ENCODE data around the gene GID4. TPM values are rescaled to one million over a fixed set of nuclear protein-coding genes. Genes with fewer than 3 reads are reported as not detected.

GID4 gene
- polyA plus RNA-seq, 3 donors, result 4.8 to 7.9 (median 5.9) TPM

DNA sequence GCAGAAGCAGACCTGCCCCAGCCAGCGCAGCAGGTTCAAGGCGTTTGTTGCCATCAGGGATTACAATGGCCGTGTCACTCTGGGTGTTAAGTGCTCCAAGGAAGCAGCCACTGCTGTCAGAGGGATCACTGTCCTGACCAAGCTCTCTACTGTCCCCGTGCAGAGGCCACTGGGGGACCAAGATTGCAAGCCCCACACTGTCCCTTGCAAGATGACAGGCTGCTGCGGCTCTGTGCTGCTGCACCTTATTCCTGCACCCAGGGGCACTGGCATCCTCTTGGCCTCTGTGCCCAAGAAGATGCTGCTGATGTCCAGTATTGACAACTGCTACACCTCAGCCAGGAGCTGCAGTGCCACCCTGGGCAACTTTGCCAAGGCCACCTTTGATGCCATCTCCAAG lies 27.9 kb upstream of the GID4 start:
- WGBS, 3 donors, result 93 to 97% (median 96%) methylated on average over 5 of the region's 5 CpGs
- H3K27ac ChIP-seq (ENCODE audit: low read depth, low read length), result no peak overlapping the region

DNA sequence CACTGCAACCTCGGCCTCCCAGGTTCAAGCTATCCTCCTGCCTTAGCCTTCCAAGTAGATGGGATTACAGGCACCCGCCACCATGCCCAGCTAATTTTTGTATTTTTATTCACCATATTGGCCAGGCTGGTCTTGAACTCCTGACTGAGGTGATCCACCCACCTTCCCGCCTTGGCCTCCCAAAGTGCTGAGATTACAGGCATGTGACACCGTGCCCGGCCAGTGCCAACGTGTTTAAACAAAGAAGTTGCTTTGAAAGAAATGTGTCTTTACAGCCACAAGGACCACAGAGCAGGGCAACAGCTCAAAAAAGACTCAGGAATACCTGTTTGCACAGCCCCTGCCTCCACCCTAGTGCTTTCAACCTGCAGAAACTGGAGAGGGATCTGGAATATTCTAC lies 25.2 kb upstream of the GID4 start:
- no peak overlapping the region for H3K27ac ChIP-seq (ENCODE audit: low read depth, low read length)
- 96 to 98% (median 96%) methylated on average over 6 of the region's 6 CpGs for WGBS, 3 donors

DNA sequence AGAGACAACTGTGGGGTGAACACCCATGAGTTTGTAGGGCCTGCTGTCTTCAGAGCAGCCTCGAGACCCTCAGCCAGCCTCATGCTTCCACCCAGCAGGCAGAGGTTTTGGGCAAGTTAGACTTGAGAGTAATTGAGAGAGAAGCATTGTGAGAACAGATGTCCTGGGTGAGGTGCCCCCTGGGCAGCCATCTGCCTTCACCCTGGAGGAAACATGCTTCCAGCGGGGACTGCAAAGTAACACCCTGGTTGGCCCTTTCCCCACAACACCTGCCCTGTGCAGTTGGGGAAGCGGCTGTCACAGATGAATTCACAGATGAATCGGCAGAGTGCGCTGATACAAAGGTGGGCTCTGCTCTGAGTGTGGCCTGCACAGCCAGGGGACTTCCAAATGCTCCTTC lies 23.6 kb upstream of the GID4 start:
- WGBS, 3 donors, result 96 to 98% (median 98%) methylated on average over 5 of the region's 5 CpGs
- no peak overlapping the region for H3K27ac ChIP-seq (ENCODE audit: low read depth, low read length)

DNA sequence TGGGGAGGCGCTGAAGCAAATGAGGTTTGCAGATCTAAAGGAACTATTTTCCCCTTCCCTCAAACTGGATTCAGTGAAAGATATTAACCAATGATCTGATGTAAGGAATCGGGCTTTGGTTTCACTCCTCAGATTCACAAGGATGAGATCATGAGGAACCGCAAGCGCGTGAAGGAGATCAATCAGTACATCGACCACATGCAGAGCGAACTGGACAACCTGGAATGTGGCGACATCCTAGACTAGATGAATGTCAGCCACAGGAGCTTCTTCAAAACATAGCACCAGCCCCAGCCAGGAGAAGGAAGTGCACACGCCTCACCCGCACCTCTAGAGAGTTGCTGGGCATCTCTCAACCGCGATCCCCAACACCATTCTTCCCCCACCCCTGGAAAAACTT lies 22.8 kb upstream of the GID4 start:
- WGBS, 3 donors, result 94 to 97% (median 96%) methylated on average over 12 of the region's 12 CpGs
- H3K27ac ChIP-seq (ENCODE audit: low read depth, low read length), result no peak overlapping the region

DNA sequence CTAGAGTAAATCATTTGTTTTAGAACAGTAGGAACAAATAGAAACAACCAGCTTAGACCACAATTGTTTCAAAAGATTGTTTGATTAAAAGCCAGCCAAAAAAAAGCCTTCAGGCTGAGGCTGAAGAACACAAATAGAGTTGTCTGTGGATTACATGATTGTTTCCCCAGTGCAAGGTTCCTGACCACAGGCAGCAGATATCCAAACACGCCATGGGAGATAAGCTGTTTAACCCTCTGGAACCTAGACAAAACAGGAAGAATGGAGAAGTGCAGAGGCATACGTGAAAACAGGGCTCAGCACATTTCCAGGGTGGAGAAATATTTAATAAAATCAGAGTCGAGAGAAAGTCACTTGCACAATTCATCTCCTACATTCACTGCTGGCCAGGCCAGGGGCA lies 21.2 kb upstream of the GID4 start:
- H3K27ac ChIP-seq (ENCODE audit: low read depth, low read length), result no peak overlapping the region
- 30 to 68% (median 64%) methylated on average over 3 of the region's 3 CpGs for WGBS, 3 donors

DNA sequence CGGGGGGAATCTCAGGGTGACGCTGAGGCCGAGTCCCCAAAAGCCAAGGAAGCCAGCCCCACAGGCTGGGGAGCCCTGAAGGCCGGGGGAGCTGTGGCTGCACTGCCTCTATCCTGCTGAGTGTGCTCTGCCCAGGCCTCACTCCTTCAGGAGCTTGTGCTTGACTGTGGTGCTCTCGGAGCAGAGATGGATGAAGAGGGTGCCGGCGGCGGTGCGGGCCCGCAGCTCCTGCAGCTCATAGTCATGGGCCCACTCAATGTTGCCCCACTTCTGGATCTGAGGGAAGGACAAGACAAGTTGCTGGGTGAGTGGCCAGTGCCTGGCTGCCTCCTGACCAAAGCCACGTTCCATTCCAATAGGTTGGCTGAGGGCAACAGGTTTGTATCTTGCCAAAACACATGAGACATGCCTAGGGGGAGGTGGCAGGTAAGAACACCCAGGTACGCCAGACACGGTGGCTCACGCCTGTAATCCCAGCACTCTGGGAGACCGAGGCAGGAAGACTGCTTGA lies 20.7 kb upstream of the GID4 start:
- no peak overlapping the region for H3K27ac ChIP-seq (ENCODE audit: low read depth, low read length)
- WGBS, 3 donors, result 92 to 94% (median 94%) methylated on average over 15 of the region's 15 CpGs

DNA sequence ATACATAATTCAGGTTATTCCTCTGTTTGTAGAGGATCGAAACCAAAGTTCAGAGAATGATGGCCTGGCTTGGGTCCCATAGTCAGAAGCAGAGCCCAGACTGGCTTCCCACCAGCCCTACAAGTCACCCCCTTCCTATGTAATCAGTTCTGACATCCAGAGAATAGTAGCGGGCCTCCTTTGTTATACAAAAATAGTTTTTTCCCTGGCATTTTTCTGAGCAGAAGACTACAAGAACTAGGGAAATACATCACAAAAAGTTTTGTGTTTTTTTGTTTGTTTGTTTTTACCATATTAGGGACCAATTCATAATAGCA lies 19.4 kb upstream of the GID4 start:
- no peak overlapping the region for H3K27ac ChIP-seq (ENCODE audit: low read depth, low read length)
- 76 to 90% (median 90%) methylated on average over 2 of the region's 2 CpGs for whole genome bisulfite sequencing, 3 donors

DNA sequence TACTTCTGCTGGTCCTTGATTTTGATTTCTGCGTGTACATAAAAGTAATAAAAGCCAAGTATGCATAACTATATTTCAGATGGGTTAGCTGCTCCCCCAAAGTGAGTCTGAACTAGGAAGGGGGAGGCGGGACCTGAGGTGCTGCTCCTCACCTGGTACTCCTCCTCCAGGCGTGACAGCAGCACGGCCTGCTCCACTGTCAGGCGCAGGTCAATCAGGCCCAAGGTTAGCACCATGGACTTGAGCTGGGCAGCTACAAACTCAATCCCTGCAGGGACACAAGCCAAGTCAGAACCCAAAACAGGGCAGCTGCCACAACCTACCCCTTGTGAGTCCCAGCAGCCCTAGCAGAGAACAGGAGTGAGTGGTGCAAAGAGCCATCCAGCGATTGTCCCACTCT lies 18.2 kb upstream of the GID4 start:
- WGBS, 3 donors, result 96 to 98% (median 97%) methylated on average over 6 of the region's 6 CpGs

DNA sequence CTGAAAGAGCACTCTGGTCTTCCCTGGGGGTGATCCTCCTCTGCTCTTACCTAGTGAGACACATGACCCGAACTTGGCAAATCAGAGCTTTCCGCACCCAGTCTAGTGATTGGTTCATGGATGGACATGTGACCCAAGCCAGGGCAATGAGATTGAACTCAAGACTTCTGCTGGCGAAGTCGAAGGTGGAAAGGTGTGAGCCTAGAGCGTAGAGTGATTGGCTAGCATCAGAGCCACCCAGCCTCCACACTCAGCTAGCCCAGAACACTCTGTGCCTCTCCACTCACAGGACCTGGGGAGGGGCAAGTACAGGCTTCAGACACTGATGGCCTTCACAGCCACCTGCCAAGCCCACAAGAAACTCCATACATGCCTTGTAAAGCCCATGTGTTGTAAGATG lies 17.8 kb upstream of the GID4 start:
- 95 to 96% (median 96%) methylated on average over 5 of the region's 5 CpGs for WGBS, 3 donors
- no peak overlapping the region for H3K27ac ChIP-seq (ENCODE audit: low read depth, low read length)

More for the DNA sequence above, 18.2 kb upstream of the GID4 start:
- H3K27ac ChIP-seq (ENCODE audit: low read depth, low read length), result no peak overlapping the region

DNA sequence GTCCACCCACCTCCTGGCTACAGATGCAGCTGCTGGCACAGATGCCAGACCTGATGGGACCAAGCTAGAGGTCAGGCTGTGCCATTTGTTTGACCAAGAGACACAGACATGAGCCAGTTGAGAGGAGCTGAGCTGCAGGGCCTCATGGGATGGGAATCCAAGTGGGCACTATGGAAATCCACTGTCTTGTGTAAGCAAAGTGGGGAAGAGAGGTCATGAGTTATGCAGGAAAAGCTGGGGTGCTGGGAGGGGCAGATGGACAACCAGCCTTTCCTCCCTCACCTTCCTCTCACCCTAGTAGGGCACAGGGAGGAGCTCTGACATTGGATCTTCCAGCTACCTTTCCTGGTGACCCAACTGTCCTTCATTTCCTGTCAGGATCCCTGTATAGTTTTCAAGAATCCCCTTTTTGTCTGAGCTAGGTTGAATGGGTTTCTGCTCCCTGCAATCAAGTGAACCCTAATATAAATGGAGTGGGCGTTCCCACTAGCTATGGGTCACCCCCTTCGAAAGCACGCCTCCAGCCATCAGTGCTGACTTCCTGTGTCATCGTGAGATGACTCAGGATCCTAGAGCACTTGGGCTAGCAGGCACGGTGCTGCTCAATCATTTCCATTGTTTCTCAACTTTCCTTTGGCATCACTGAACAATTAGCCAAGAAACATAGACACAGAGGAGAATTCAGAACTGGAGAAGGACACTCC lies 13.8 kb upstream of the GID4 start:
- no peak overlapping the region for H3K27ac ChIP-seq (ENCODE audit: low read depth, low read length)

DNA sequence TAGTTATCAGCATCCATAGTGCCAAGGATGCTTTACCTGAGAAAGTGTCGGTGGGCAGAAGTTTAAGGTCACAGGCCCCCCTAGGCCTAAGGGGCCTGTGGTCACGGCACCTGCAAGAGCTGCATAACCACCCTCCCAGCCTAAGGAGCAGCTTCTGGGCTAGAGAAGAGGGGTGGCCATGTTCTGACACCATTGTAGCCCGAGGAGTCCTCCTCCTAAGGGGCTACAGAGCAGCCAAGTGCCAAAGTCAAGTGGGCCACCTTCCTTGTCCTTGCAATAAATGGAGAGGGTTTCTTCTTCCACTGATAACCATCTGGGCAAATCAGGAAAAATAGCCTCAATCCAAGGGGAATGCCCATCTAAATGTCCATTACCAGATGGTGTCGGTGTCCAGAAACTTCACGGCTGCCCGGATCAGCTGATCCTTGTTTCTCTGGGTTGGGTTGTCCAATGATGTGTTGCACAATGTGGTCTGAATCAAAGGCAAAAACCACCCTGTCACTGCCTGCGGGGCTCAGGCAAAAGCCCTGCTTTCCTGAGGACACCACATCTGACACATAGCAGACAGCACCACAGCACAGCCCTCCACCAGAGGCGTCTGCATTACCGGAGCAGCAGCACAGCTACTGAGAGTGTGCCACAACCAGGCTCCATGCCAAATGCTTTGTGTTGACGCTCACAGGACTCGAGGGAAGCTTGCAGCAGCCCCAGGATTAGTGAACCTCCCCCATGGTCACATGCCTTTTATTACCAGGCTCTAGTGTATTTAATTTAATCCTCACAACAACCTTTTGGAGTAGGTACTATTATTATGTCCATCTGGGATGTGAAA lies 13.0 kb upstream of the GID4 start:
- 58 to 83% (median 65%) methylated on average over 11 of the region's 11 CpGs for WGBS, 3 donors
- H3K27ac ChIP-seq (ENCODE audit: low read depth, low read length), result no peak overlapping the region

More for the DNA sequence above, 13.8 kb upstream of the GID4 start:
- WGBS, 3 donors, result 43 to 81% (median 50%) methylated on average over 5 of the region's 5 CpGs

DNA sequence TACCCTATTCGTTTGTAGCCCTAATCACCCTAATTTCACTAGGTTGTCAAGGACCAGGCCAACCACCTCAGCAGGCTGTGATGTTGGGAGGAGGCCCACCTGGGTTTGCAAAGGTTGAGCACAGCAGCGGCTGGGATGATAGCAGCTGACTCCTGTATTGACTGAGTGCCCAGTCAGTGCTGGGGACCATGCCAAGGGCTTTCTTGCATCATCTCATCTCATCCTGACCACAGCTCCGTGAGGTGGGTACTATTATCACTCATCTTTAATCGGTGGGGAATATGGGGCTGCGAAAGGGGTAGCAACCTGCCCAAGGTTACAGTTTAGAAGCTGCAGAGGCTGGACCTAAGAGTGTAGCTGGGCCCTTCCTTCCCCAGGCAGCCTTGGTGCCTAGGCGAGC lies 11.9 kb upstream of the GID4 start:
- WGBS, 3 donors, result 60 to 82% (median 78%) methylated on average over 6 of the region's 6 CpGs
- no peak overlapping the region for H3K27ac ChIP-seq (ENCODE audit: low read depth, low read length)

DNA sequence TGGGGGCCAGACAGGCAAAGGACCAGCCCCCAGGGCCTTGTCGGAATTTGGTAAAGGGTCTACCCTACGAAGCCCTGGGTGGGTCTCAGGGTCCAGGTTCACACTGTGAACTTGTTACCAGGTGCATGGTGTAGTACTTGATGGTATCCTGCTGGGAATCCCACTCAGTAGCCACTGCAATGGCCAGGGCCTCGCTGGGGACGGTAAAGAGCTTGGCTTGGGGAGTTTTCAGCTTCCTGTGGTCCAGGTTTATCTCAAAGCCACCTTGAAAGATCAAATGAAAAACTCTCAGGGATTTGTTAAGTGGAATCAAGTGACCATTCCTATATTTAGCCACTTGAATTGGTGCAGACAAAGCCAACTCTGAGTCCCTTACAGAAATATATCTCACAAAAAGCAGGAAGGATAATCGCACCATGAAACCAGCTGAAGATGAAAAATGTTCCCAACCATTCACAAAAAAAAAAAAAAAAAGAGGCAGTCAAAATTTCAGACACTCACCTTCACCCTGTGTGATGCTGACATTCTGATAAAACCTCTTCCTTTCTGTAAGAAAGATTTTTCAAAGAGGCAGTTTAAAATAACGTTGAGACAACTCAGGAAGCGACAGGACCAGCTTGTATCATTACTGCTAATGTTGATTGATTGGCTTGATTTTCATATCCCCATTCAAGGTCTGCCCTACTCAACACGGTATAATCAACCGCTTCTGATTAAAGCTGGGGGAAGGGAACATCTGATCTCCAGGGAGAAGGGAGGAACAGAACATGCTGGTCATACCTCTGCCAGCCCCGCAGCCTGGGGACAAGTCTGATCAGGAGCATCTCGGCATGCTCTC lies 10.9 kb upstream of the GID4 start:
- no peak overlapping the region for H3K27ac ChIP-seq (ENCODE audit: low read depth, low read length)
- WGBS, 3 donors, result 68 to 81% (median 76%) methylated on average over 11 of the region's 11 CpGs

DNA sequence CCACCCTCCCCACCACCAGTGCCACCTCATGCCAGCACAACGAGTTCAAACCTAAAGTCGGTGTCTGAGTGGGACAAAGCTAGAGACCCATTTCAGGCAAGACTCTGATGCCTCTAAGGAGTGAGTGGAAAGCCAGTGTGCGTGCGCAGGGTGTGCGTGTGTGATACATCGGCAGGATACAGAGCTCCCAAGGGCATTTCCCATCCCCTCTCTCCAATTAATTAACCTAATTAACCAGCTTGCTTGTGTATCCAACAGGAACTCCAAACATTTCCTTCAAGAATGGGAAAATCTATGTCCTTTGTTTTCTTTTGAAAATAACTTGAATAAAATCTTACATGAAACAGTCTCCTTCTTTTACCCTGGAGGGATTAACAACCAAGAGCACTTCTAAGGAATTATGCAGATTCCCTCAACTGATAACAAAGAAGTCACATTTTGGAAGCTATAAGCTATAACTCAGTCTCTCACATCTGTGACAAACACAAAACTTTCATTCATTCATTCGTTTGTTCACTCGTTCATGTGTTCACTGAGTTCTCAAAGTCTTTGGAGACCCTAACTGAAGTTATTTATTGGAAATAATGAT lies 10.2 kb upstream of the GID4 start:
- H3K27ac ChIP-seq (ENCODE audit: low read depth, low read length), result no peak overlapping the region
- 78 to 92% (median 79%) methylated on average over 8 of the region's 8 CpGs for WGBS, 3 donors

DNA sequence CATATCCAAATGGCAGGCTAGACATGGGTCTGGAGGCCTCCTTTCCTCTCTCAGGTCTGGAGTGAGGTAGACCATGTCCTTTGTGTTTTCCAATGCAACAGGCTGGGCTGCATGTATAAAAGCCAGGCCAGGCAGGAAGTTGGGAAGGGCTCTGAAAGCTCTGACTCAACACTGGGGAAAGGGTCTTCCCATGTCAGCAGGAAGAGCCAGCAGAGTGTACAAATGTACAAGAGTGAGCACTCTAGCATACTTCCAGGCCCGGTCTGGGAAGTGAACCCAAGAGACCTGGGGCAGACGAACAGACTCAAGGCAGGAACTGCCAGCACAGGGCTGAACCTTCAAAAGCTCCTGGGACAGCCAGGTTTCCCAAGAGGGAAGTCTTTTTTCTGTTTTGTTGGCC lies 7.3 kb upstream of the GID4 start:
- no peak overlapping the region for H3K27ac ChIP-seq (ENCODE audit: low read depth, low read length)
- WGBS, 3 donors, result 14 to 43% (median 42%) methylated on average over 2 of the region's 2 CpGs

DNA sequence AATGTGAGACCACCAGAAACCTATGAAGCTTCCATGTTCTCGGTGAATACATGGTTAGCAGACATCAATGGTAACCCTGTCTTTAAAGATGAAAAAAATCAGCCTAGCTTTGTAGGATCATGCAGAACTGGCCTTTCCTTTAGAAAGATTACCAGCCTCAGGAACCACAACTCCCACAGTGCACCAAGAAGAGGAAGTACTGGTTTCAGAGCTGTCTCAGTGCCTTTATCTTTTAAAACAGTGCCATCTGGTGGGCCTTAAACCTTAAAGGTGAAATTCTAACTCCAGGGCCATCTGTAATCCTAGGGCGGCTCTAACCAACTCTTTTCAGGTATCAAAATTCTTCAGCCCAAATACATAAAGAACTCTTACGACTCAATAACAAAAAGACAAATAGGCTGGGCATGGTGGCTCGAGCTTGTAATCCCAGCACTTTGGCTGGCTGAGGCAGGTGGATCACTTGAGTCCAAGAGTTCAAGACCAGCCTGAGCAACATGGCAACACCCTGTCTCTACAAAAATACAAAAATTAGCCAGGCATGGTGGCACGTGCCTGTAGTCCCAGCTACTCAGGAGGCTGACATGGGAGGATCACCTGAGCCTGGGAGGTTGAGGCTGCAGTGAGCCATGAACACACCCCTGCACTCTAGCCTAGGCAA lies 5.6 kb upstream of the GID4 start:
- 21 to 22% (median 21%) methylated on average over 5 of the region's 5 CpGs for WGBS, 3 donors
- H3K27ac ChIP-seq (ENCODE audit: low read depth, low read length), result no peak overlapping the region

DNA sequence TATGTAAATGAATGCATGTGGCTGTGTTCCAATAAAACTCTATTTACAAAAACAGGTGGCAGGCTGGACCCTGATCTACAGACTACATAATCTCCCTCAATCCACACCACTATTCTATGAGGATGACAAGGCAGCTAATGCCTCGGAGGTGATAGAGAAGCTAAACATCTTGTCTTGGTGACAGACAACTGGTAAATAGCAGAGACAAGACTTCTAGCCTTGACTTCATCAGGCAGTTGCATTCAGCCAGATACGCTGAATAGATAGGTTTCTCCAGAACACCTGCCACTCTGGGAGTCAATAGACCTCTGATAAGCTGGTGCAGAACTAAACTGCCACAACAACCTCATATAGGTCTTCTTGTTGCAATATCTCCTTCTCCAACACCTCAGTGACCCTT lies 3.5 kb upstream of the GID4 start:
- H3K27ac ChIP-seq (ENCODE audit: low read depth, low read length), result no peak overlapping the region
- 46 to 83% (median 75%) methylated on average over 2 of the region's 2 CpGs for WGBS, 3 donors

DNA sequence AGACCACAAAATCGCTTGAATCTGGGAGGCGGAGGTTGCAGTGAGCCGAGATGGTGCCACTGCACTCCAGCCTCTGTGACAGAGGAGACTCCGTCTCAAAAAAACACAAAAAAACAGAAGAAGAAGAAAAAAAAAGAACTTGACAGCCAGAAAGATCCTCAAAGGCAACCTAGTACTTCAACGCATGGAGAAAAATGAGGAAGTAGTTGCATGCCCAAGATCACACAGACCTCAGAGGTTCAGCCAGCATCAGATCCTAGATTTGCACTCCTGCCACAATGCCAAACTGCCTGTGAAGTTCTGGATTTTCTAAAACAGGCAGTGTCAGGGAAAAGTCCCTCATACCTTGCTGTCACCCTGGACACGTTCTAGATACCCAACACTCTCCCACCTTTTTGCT lies 1.7 kb upstream of the GID4 start:
- WGBS, 3 donors, result 46 to 70% (median 66%) methylated on average over 6 of the region's 6 CpGs

More for the DNA sequence above, 1.7 kb upstream of the GID4 start:
- no peak overlapping the region for H3K27ac ChIP-seq (ENCODE audit: low read depth, low read length)
